ENCODE measurements around the gene EHD4.

EHD4 gene

DNA sequence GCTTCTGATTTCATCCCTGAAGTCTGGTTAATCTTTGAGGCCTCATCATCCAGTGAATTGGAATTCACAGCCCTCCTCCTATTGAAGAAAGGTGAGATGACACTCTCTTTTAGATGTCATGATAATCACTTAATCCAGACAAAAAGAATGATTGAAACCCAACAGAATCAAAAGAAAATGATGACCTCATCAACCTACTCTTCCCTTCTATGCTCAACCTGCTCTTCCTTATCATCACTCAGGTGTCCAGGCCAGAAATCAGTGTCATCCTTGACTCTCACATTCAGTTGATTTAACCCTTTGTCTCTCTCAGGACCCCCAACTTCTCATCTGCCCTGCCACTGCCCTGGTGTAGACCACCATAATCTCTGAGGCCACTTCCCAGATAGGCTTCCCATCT, 36.7 kb upstream of the EHD4 start:
- Histone ChIP-seq H3K9me3 (ENCODE audit: low read length) (no peaks in the 10 kb centered on the region), H3K36me3 (ENCODE audit: insufficient read depth, low read length) (no peaks in the 10 kb centered on the region), H3K4me1 (ENCODE audit: insufficient read depth, low read length) (no peaks in the 10 kb centered on the region), H3K27me3 (ENCODE audit: control insufficient read depth in 1 of 2, insufficient read depth in 2 of 2, low read length in 2 of 2) (no peaks in the 10 kb centered on the region), H3K27ac (ENCODE audit: low read depth, low read length) (no peak overlapping the region), H3K4me3 (ENCODE audit: low read depth in 1 of 2, low read length in 2 of 2) (no peak overlapping the region), H3K9ac (ENCODE audit: low read length) (no peak overlapping the region)

GRCh38 chr15:42007386-42007785, 35.0 kb upstream of the EHD4 start:
- H3K27ac ChIP-seq (ENCODE audit: low read depth, low read length): no peak overlapping the region

GRCh38 chr15:42002333-42002732, 30.0 kb upstream of the EHD4 start:
- Histone ChIP-seq H3K36me3 (ENCODE audit: insufficient read depth, low read length) (no peaks in the 10 kb centered on the region), H3K9ac (ENCODE audit: low read length) (no peak overlapping the region), H3K27me3 (ENCODE audit: control insufficient read depth in 1 of 2, insufficient read depth in 2 of 2, low read length in 2 of 2) (no peaks in the 10 kb centered on the region), H3K27ac (ENCODE audit: low read depth, low read length) (no peak overlapping the region), H3K4me1 (ENCODE audit: insufficient read depth, low read length) (no peaks in the 10 kb centered on the region), H3K9me3 (ENCODE audit: low read length) (no peaks in the 10 kb centered on the region), H3K4me3 (ENCODE audit: low read depth in 1 of 2, low read length in 2 of 2) (no peak overlapping the region)

More at GRCh38 chr15:42007386-42007785, 35.0 kb upstream of the EHD4 start:
- H3K36me3 ChIP-seq (ENCODE audit: insufficient read depth, low read length): no peaks in the 10 kb centered on the region
- no peaks in the 10 kb centered on the region for H3K4me1 ChIP-seq (ENCODE audit: insufficient read depth, low read length)
- no peak overlapping the region for H3K4me3 ChIP-seq (ENCODE audit: low read depth in 1 of 2, low read length in 2 of 2)
- no peaks in the 10 kb centered on the region for H3K27me3 ChIP-seq (ENCODE audit: control insufficient read depth in 1 of 2, insufficient read depth in 2 of 2, low read length in 2 of 2)
- no peak overlapping the region for H3K9ac ChIP-seq (ENCODE audit: low read length)
- H3K9me3 ChIP-seq (ENCODE audit: low read length): no peaks in the 10 kb centered on the region

- Histone ChIP-seq H3K4me3 (ENCODE audit: low read depth in 1 of 2, low read length in 2 of 2) (no peak overlapping the region), H3K27ac (ENCODE audit: low read depth, low read length) (no peak overlapping the region), H3K36me3 (ENCODE audit: insufficient read depth, low read length) (no peaks in the 10 kb centered on the region), H3K9ac (ENCODE audit: low read length) (no peak overlapping the region), H3K4me1 (ENCODE audit: insufficient read depth, low read length) (no peaks in the 10 kb centered on the region), H3K27me3 (ENCODE audit: control insufficient read depth in 1 of 2, insufficient read depth in 2 of 2, low read length in 2 of 2) (no peaks in the 10 kb centered on the region), H3K9me3 (ENCODE audit: low read length) (no peaks in the 10 kb centered on the region)
Measured at GRCh38 chr15:42001236-42001635, 28.9 kb upstream of the EHD4 start.

- Histone ChIP-seq H3K9ac (ENCODE audit: low read length) (no peak overlapping the region), H3K27ac (ENCODE audit: low read depth, low read length) (no peak overlapping the region), H3K9me3 (ENCODE audit: low read length) (no peaks in the 10 kb centered on the region), H3K27me3 (ENCODE audit: control insufficient read depth in 1 of 2, insufficient read depth in 2 of 2, low read length in 2 of 2) (no peaks in the 10 kb centered on the region), H3K4me1 (ENCODE audit: insufficient read depth, low read length) (no peaks in the 10 kb centered on the region), H3K4me3 (ENCODE audit: low read depth in 1 of 2, low read length in 2 of 2) (no peak overlapping the region), H3K36me3 (ENCODE audit: insufficient read depth, low read length) (no peaks in the 10 kb centered on the region)
Measured at GRCh38 chr15:41999290-42000285, 27.2 kb upstream of the EHD4 start.

DNA sequence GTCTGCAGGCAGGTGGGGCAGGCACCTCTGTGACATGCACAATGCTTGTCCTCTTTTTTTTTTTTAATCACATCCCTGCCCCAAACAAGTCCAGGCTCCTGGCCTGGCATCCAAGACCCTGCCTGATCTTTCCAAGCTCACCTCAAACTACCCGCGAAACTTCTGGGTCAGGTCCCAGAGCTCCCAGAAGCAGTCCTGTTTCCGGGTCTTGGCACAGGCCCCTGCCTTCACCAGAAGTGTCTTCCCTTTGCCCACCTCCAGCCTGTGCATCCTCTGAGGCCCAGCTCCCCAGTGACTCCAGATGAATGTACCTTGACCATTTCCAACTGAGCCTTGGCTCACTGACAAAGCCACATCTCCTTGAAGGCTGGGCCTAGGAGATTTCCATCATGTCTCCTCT, 25.5 kb upstream of the EHD4 start:
- Histone ChIP-seq H3K4me3 (ENCODE audit: low read depth in 1 of 2, low read length in 2 of 2) (no peak overlapping the region), H3K4me1 (ENCODE audit: insufficient read depth, low read length) (no peaks in the 10 kb centered on the region), H3K9ac (ENCODE audit: low read length) (no peak overlapping the region), H3K36me3 (ENCODE audit: insufficient read depth, low read length) (no peaks in the 10 kb centered on the region), H3K9me3 (ENCODE audit: low read length) (no peaks in the 10 kb centered on the region), H3K27ac (ENCODE audit: low read depth, low read length) (no peak overlapping the region), H3K27me3 (ENCODE audit: control insufficient read depth in 1 of 2, insufficient read depth in 2 of 2, low read length in 2 of 2) (no peaks in the 10 kb centered on the region)

- no peaks in the 10 kb centered on the region for H3K4me1 ChIP-seq (ENCODE audit: insufficient read depth, low read length)
- H3K9me3 ChIP-seq (ENCODE audit: low read length): no peaks in the 10 kb centered on the region
- H3K36me3 ChIP-seq (ENCODE audit: insufficient read depth, low read length): no peaks in the 10 kb centered on the region
- H3K27me3 ChIP-seq (ENCODE audit: control insufficient read depth in 1 of 2, insufficient read depth in 2 of 2, low read length in 2 of 2): no peaks in the 10 kb centered on the region
- H3K27ac ChIP-seq (ENCODE audit: low read depth, low read length): no peak overlapping the region
- no peak overlapping the region for H3K9ac ChIP-seq (ENCODE audit: low read length)
- no peak overlapping the region for H3K4me3 ChIP-seq (ENCODE audit: low read depth in 1 of 2, low read length in 2 of 2)
Measured at GRCh38 chr15:41996921-41997592, 24.7 kb upstream of the EHD4 start.

- Histone ChIP-seq H3K36me3 (ENCODE audit: insufficient read depth, low read length) (no peaks in the 10 kb centered on the region), H3K4me3 (ENCODE audit: low read depth in 1 of 2, low read length in 2 of 2) (no peak overlapping the region), H3K27ac (ENCODE audit: low read depth, low read length) (no peak overlapping the region), H3K9me3 (ENCODE audit: low read length) (no peaks in the 10 kb centered on the region), H3K4me1 (ENCODE audit: insufficient read depth, low read length) (no peaks in the 10 kb centered on the region), H3K27me3 (ENCODE audit: control insufficient read depth in 1 of 2, insufficient read depth in 2 of 2, low read length in 2 of 2) (no peaks in the 10 kb centered on the region), H3K9ac (ENCODE audit: low read length) (no peak overlapping the region)
Measured at GRCh38 chr15:41996376-41996775, 24.0 kb upstream of the EHD4 start.

- Histone ChIP-seq H3K4me3 (ENCODE audit: low read depth in 1 of 2, low read length in 2 of 2) (no peak overlapping the region), H3K27me3 (ENCODE audit: control insufficient read depth in 1 of 2, insufficient read depth in 2 of 2, low read length in 2 of 2) (no peaks in the 10 kb centered on the region), H3K9ac (ENCODE audit: low read length) (no peak overlapping the region), H3K27ac (ENCODE audit: low read depth, low read length) (no peak overlapping the region), H3K9me3 (ENCODE audit: low read length) (no peaks in the 10 kb centered on the region), H3K36me3 (ENCODE audit: insufficient read depth, low read length) (no peaks in the 10 kb centered on the region), H3K4me1 (ENCODE audit: insufficient read depth, low read length) (no peaks in the 10 kb centered on the region)
Measured at GRCh38 chr15:41995476-41995855, 23.1 kb upstream of the EHD4 start.

GRCh38 chr15:41994772-41995475, 22.6 kb upstream of the EHD4 start:
- peaks cover 0 to 2% of the 10 kb centered on the region in 2 donors for H3K27me3 ChIP-seq (ENCODE audit: control insufficient read depth in 1 of 2, insufficient read depth in 2 of 2, low read length in 2 of 2)
- no peak overlapping the region for H3K27ac ChIP-seq (ENCODE audit: low read depth, low read length)
- no peaks in the 10 kb centered on the region for H3K36me3 ChIP-seq (ENCODE audit: insufficient read depth, low read length)
- H3K9ac ChIP-seq (ENCODE audit: low read length): no peak overlapping the region
- H3K9me3 ChIP-seq (ENCODE audit: low read length): no peaks in the 10 kb centered on the region
- no peaks in the 10 kb centered on the region for H3K4me1 ChIP-seq (ENCODE audit: insufficient read depth, low read length)
- no peak overlapping the region for H3K4me3 ChIP-seq (ENCODE audit: low read depth in 1 of 2, low read length in 2 of 2)

- Histone ChIP-seq H3K4me1 (ENCODE audit: insufficient read depth, low read length) (no peaks in the 10 kb centered on the region), H3K9ac (ENCODE audit: low read length) (no peak overlapping the region)
Measured at GRCh38 chr15:41994171-41994650, 21.9 kb upstream of the EHD4 start.

More at GRCh38 chr15:41994171-41994650, 21.9 kb upstream of the EHD4 start:
- Histone ChIP-seq H3K27me3 (ENCODE audit: control insufficient read depth in 1 of 2, insufficient read depth in 2 of 2, low read length in 2 of 2) (peaks cover 0 to 3% of the 10 kb centered on the region in 2 donors), H3K27ac (ENCODE audit: low read depth, low read length) (no peak overlapping the region), H3K9me3 (ENCODE audit: low read length) (no peaks in the 10 kb centered on the region), H3K36me3 (ENCODE audit: insufficient read depth, low read length) (no peaks in the 10 kb centered on the region), H3K4me3 (ENCODE audit: low read depth in 1 of 2, low read length in 2 of 2) (no peak overlapping the region)
